Heart left ventricle (tissue), 16 donors: ENCODE data around the gene PLXNA1. TPM values are rescaled to one million over a fixed set of nuclear protein-coding genes. Genes with fewer than 3 reads are reported as not detected.

Experiments used
- ATAC-seq, 4 donors: fragments of 200-7000 bp; cut with Tn5 transposase; one replicate each; pipeline ENCODE4 v1.9.1; 2020 to 2022; ENCODE audit warnings: moderate library complexity in 4 of 4, mild to moderate bottlenecking in 3 of 4, moderate number of reproducible peaks in 1 of 4
- DNase-seq, 5 donors: peaks; one replicate each; pipeline ENCODE4 v3.0.0-alpha.2; 2020
- H3K27ac ChIP-seq, 12 donors: fragments of 200-600 bp; sonication (generic) in 4 of 12; one replicate each; pipeline versions ENCODE4 v1.5.0 to v1.8.0; 2016 to 2022; ENCODE audit warnings: mild to moderate bottlenecking in 2 of 12
- H3K27me3 ChIP-seq, 9 donors: fragments of 200-600 bp; sonication (generic) in 2 of 9; one replicate each; pipeline versions ENCODE4 v1.5.1 to v1.8.0; 2016 to 2022; ENCODE audit warnings: mild to moderate bottlenecking in 3 of 9
- H3K36me3 ChIP-seq, 9 donors: fragments of 200-600 bp; sonication (generic) in 2 of 9; one replicate each; pipeline versions ENCODE4 v1.5.0 to v1.8.0; 2018 to 2022; ENCODE audit warnings: mild to moderate bottlenecking in 2 of 9
- H3K4me1 ChIP-seq, 12 donors: fragments of 200-600 bp; sonication (generic) in 4 of 12; one replicate each; pipeline versions ENCODE4 v1.5.0 to v1.8.0; 2016 to 2022; ENCODE audit warnings: mild to moderate bottlenecking in 3 of 12
- H3K4me3 ChIP-seq, 12 donors: fragments of 200-600 bp; sonication (generic) in 4 of 12; one replicate each; pipeline versions ENCODE4 v1.5.0 to v1.8.0; 2017 to 2022; ENCODE audit warnings: mild to moderate bottlenecking in 9 of 12, moderate library complexity in 4 of 12
- H3K9me3 ChIP-seq, 12 donors: fragments of 200-600 bp; sonication (generic) in 4 of 12; one replicate each; pipeline versions ENCODE4 v1.5.0 to v1.8.0; 2016 to 2022; ENCODE audit warnings: mild to moderate bottlenecking in 1 of 12
- POLR2A ChIP-seq, 2 donors: fragments of 450-650 bp; IDR thresholded peaks; one replicate each; pipeline ENCODE4 v1.6.1; 2017; ENCODE audit warnings: antibody characterized with exemption in 2 of 2, mild to moderate bottlenecking in 2 of 2, moderate library complexity in 2 of 2
- WGBS, 4 donors: extraction: QIAGEN DNeasy Blood & Tissue Kit in 2 of 4; methylation state at CpG; one replicate each; pipeline versions ENCODE4 v1.1.5 to v1.1.7; 2013 to 2018; 5-methylcytosine and 5-hydroxymethylcytosine counted together
- intact Hi-C, 10 donors: fragments of 100-400 bp; cut with DNase I; formaldehyde crosslinking; loops; one replicate each; pipeline versions ENCODE4 v1.11.1 to v1.14.2; 2022
- polyA plus RNA-seq, 2 donors: library from polyadenylated mRNA; stranded (reverse); fragments of 200-250 nt; gene quantifications; one replicate each; pipeline ENCODE4 v1.2.3, GENCODE V29; 2013
- total RNA-seq, 9 donors: library from RNA; depleted of rRNA in 2 of 9; stranded (reverse); fragments of >200 nt in 2 of 9; fragmentation: NEBNext Ultra II Directional in 3 of 9; extraction: Animal tissue kit (Norgen Biotek cat#: 25700) in 3 of 9; gene quantifications; one replicate each; pipeline versions ENCODE4 v1.1.0 to v1.2.4, GENCODE V29; 2016 to 2023
- TF ChIP-seq, protein P1 (sequence below), 12 donors: fragments of 200-600 bp; sonication (generic) in 4 of 12; IDR thresholded peaks; one replicate each; pipeline versions ENCODE4 v1.5.0 to v1.8.0; 2018 to 2022; ENCODE audit warnings: antibody characterized with exemption in 12 of 12, mild to moderate bottlenecking in 5 of 12
- donor health status: ischemic (EF 13 %, LVEDD 7.1; RV severe dilation, severe dysfunction).
- donor health status: healthy with polysubstance abuse.
- donor health status: DM: no; HTN: yes; CAD: no.
- donor health status: DM: no; HTN: no; CAD: no.
- donor health status: ischemic (EF 25% LVEDD 6.9; RV normal size, moderate dysfunction).
- donor health status: ischemic (EF 25% LVEDD 5.7; RV mildly dilated, moderate dysfunction).
- donor health status: healthy.
- donor health status: DM: yes; HTN: yes; CAD: no.
- donor health status: ischemic (EF 35%, LVEDD 5.7; RV mildly dilated, moderate dysfunction).
- donor health status: nonischemic (EF 11% LVEDD 7.7; RV severe dilation, severe dysfunction).
- donor health status: DM: yes; HTN: yes; CAD: no.
- donor health status: PGD.
- donor health status: ischemic (EF 29% LVEDD 5.4; RV normal size, mild dysfunction).
- donor health status: nonischemic (EF 23%, LVEDD 6.1; RV moderate dilation, normal function).

PLXNA1 gene
- total and polyA plus RNA-seq, 11 donors, result 14.6 to 38.8 (median 29.6) TPM

DNA sequence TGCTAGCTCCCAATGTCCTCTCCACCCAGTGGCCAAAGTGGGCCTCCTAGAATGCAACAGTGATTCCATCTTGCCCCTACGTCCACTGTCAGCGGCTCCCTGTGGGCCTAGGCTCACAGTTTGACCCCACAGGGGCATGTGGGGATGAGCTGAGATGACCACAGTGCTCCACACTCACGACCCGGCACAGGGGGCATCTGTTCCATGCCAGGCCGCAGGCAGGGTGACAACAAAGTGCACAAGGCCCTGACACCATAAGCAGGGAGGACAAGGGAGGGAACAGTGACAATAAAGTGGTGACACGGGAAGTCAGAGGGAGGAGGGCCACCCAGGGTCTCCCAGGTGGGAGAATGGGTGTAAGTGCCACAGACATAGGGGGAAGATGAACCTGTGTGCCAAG lies 5.1 kb upstream of the PLXNA1 start:
- no peak for DNase-seq
- H3K4me1 ChIP-seq, result peaks cover 0 to 19% (median 6%) of the 10 kb centered on the region in 12 donors
- no peaks in the 10 kb centered on the region for H3K36me3 ChIP-seq
- H3K4me3 ChIP-seq, result no peak overlapping the region
- intact Hi-C loops, result loop anchor here in 1 of 10 donors (10.0 kb wide), 1 partner anchor 303 kb away; no protein-coding TSS in a partner anchor
- 79 to 92% (median 87%) methylated on average over 6 of the region's 6 CpGs for WGBS, 4 donors
- H3K27ac ChIP-seq, result no peak overlapping the region
- no peak for TF ChIP-seq POLR2A (IDR thresholded peaks at IDR 0.05)
- TF ChIP-seq, protein P1, sequence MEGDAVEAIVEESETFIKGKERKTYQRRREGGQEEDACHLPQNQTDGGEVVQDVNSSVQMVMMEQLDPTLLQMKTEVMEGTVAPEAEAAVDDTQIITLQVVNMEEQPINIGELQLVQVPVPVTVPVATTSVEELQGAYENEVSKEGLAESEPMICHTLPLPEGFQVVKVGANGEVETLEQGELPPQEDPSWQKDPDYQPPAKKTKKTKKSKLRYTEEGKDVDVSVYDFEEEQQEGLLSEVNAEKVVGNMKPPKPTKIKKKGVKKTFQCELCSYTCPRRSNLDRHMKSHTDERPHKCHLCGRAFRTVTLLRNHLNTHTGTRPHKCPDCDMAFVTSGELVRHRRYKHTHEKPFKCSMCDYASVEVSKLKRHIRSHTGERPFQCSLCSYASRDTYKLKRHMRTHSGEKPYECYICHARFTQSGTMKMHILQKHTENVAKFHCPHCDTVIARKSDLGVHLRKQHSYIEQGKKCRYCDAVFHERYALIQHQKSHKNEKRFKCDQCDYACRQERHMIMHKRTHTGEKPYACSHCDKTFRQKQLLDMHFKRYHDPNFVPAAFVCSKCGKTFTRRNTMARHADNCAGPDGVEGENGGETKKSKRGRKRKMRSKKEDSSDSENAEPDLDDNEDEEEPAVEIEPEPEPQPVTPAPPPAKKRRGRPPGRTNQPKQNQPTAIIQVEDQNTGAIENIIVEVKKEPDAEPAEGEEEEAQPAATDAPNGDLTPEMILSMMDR (IDR thresholded peaks at IDR 0.05), result no peak
- H3K27me3 ChIP-seq, result peaks cover 0 to 4% (median 0%) of the 10 kb centered on the region in 9 donors
- peaks cover 0 to 22% (median 13%) of the 10 kb centered on the region in 12 donors for H3K9me3 ChIP-seq
- ATAC-seq, result no peak

DNA sequence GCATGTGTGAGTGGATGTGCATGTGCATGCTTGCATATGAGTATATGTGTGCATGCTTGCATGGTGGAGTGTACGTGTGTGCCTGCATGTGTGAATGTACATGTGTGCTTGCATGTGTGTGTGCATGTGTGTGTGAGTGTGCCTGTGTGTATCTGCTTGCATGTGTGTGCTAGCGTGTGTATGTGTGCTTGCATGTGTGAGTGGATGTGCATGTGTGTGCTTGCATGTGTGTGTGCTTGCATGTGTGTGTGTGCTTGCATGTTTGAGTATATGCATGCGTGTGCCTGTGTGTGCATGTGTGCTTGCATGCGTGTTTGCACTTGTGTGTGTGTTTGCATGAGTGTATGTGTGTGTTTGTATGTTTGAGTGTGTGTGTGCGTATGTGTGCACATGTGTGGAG lies 4.6 kb upstream of the PLXNA1 start:
- intact Hi-C loops, result loop anchor here in 1 of 10 donors (10.0 kb wide), 1 partner anchor 303 kb away; no protein-coding TSS in a partner anchor
- Histone ChIP-seq H3K36me3 (no peaks in the 10 kb centered on the region), H3K4me1 (peaks cover 0 to 15% (median 6%) of the 10 kb centered on the region in 12 donors), H3K27ac (no peak overlapping the region), H3K4me3 (no peak overlapping the region), H3K9me3 (peaks cover 0 to 22% (median 13%) of the 10 kb centered on the region in 12 donors), H3K27me3 (peaks cover 0 to 4% (median 0%) of the 10 kb centered on the region in 9 donors)
- ATAC-seq (no peak), DNase-seq (no peak)
- WGBS, 4 donors, result 89 to 95% (median 93%) methylated on average over 5 of the region's 5 CpGs
- no peak for TF ChIP-seq POLR2A (IDR thresholded peaks at IDR 0.05)
- TF ChIP-seq, protein P1 (IDR thresholded peaks at IDR 0.05), result no peak

DNA sequence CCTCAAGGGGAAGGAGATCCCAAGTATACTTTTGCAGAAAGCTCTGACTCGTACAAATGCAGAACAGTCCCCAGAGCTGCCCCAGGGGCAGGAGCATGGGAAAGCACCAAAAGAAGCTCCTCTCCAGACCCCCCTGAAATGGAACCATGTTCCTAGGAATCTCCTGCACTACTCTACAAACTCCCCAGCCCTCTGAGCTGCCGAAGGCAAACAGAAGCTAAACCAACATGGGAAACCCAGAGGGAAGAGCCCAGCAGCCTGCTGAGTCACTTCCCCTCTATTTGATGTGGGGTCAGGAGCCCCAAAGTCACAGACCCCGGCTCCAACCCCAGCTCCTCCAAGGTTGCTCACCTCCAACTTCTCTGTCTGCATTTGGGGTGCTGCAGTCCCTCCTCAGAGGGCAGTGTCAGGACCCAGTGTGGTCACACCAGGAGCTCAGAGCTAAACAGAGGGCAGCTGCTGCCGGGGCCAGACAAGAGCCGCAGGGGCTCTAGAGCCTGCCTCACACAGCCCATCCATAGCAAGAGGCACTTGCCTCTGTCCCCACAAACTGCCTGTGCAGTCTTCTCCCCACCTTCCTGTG lies 3.8 kb upstream of the PLXNA1 start:
- Histone ChIP-seq H3K27me3 (peaks cover 0 to 4% (median 0%) of the 10 kb centered on the region in 9 donors), H3K36me3 (no peaks in the 10 kb centered on the region), H3K4me3 (no peak overlapping the region), H3K9me3 (peaks cover 0 to 18% (median 10%) of the 10 kb centered on the region in 12 donors), H3K27ac (no peak overlapping the region), H3K4me1 (peaks cover 0 to 20% (median 8%) of the 10 kb centered on the region in 12 donors)
- TF ChIP-seq POLR2A (IDR thresholded peaks at IDR 0.05), result no peak
- TF ChIP-seq, protein P1 (IDR thresholded peaks at IDR 0.05), result no peak
- no peak for DNase-seq
- ATAC-seq, result no peak
- intact Hi-C loops, result loop anchor here in 1 of 10 donors (10.0 kb wide), 1 partner anchor 304 kb away; no protein-coding TSS in a partner anchor
- 59 to 79% (median 64%) methylated on average over 5 of the region's 5 CpGs for WGBS, 4 donors

- Histone ChIP-seq H3K4me3 (no peak overlapping the region), H3K9me3 (peaks cover 0 to 7% (median 0%) of the 10 kb centered on the region in 12 donors), H3K36me3 (no peaks in the 10 kb centered on the region), H3K4me1 (peaks cover 0 to 28% (median 12%) of the 10 kb centered on the region in 12 donors), H3K27ac (no peak overlapping the region), H3K27me3 (peaks cover 0 to 4% (median 0%) of the 10 kb centered on the region in 9 donors)
- ATAC-seq (no peak), DNase-seq (no peak)
- WGBS, 4 donors, result 87 to 92% (median 89%) methylated on average over 14 to 15 of the region's 15 CpGs
- intact Hi-C loops, result loop anchor here (2.0 to 10.0 kb wide), 12 partner anchors 154 to 567 kb away; no protein-coding TSS in a partner anchor
- TF ChIP-seq, protein P1 (IDR thresholded peaks at IDR 0.05), result no peak
- TF ChIP-seq POLR2A (IDR thresholded peaks at IDR 0.05), result no peak
These were observed 2.6 kb upstream of the PLXNA1 start for GRCh38 chr3:126980266-126980811.
